H9 (cell line): ENCODE data around the gene RAC2. TPM values are rescaled to one million over a fixed set of nuclear protein-coding genes. Genes with fewer than 3 reads are reported as not detected.

Source experiments
- DNase-seq: peaks from one replicate; pipeline ENCODE4 v3.0.0-alpha.2; 2017
- H2AFZ ChIP-seq: one replicate; pipeline ENCODE4 v1.6.1; 2013; ENCODE audit warnings: mild to moderate bottlenecking, low read length, control low read depth, moderate library complexity
- H2AK5ac ChIP-seq: 2 replicates; pipeline ENCODE4 v1.6.1; 2013; ENCODE audit warnings: low read length, control low read depth, mixed read lengths; ENCODE audit not compliant: insufficient read length
- H2BK120ac ChIP-seq: one replicate; pipeline ENCODE4 v1.6.1; 2013; ENCODE audit warnings: low read depth, mild to moderate bottlenecking, low read length, control low read depth, inconsistent platforms; ENCODE audit not compliant: poor library complexity, severe bottlenecking
- H2BK12ac ChIP-seq: 2 replicates; pipeline ENCODE4 v1.6.1; 2013; ENCODE audit warnings: low read length, control low read depth, mixed read lengths, low read depth; ENCODE audit not compliant: insufficient read length
- H2BK15ac ChIP-seq: 2 replicates; pipeline ENCODE4 v1.6.1; 2013; ENCODE audit warnings: low read depth, low read length, control low read depth
- H2BK20ac ChIP-seq: one replicate; pipeline ENCODE4 v1.6.1; 2013; ENCODE audit warnings: low read depth, mild to moderate bottlenecking, low read length, control low read depth, inconsistent platforms; ENCODE audit not compliant: poor library complexity, severe bottlenecking
- H2BK5ac ChIP-seq: 2 replicates; pipeline ENCODE4 v1.6.1; 2013; ENCODE audit warnings: low read length, control low read depth, mixed read lengths; ENCODE audit not compliant: insufficient read length
- H3K14ac ChIP-seq: 2 replicates; pipeline ENCODE4 v1.6.1; 2013; ENCODE audit warnings: low read length, control low read depth; ENCODE audit not compliant: insufficient read depth
- H3K18ac ChIP-seq: 2 replicates; pipeline ENCODE4 v1.6.1; 2013; ENCODE audit warnings: low read depth, mild to moderate bottlenecking, mixed read lengths, low read length, control low read depth; ENCODE audit not compliant: insufficient read length
- H3K23ac ChIP-seq: 2 replicates; pipeline ENCODE4 v1.6.1; 2013; ENCODE audit warnings: low read length, control low read depth, mixed read lengths, low read depth; ENCODE audit not compliant: insufficient read length
- H3K23me2 ChIP-seq: 2 replicates; pipeline ENCODE4 v1.6.1; 2013; ENCODE audit warnings: low read depth, mild to moderate bottlenecking, mixed read lengths, low read length, control low read depth; ENCODE audit not compliant: insufficient read length, poor library complexity, severe bottlenecking
- H3K27ac ChIP-seq: 2 replicates; pipeline ENCODE4 v1.5.1; 2013; ENCODE audit warnings: low read length, control low read depth, mixed read lengths, low read depth; ENCODE audit not compliant: insufficient read length
- H3K27me3 ChIP-seq: 2 replicates; pipeline ENCODE4 v1.6.1; 2013; ENCODE audit warnings: low read length, control low read depth, inconsistent platforms; ENCODE audit not compliant: insufficient read depth
- H3K4ac ChIP-seq: 2 replicates; pipeline ENCODE4 v1.6.1; 2013; ENCODE audit warnings: low read depth, mild to moderate bottlenecking, control low read depth, inconsistent platforms, low read length, moderate library complexity
- H3K4me1 ChIP-seq: 2 replicates; pipeline ENCODE4 v1.6.1; 2013; ENCODE audit warnings: low read length, control low read depth, inconsistent platforms; ENCODE audit not compliant: insufficient read depth
- H3K4me2 ChIP-seq: 2 replicates; pipeline ENCODE4 v1.6.1; 2013; ENCODE audit warnings: low read length, control low read depth, mixed read lengths; ENCODE audit not compliant: insufficient read length, insufficient read depth
- H3K56ac ChIP-seq: 2 replicates; pipeline ENCODE4 v1.6.1; 2013; ENCODE audit warnings: low read depth, mild to moderate bottlenecking, mixed read lengths, low read length, control low read depth; ENCODE audit not compliant: insufficient read length
- H3K79me1 ChIP-seq: 2 replicates; pipeline ENCODE4 v1.6.1; 2013; ENCODE audit warnings: low read depth, mild to moderate bottlenecking, moderate library complexity, low read length, control low read depth, inconsistent platforms; ENCODE audit not compliant: insufficient read depth, poor library complexity, severe bottlenecking
- H3K79me2 ChIP-seq: 2 replicates; pipeline ENCODE4 v1.6.1; 2013; ENCODE audit warnings: low read length, control low read depth, inconsistent platforms; ENCODE audit not compliant: insufficient read depth
- H3K9ac ChIP-seq: 2 replicates; pipeline ENCODE4 v1.6.1; 2013; ENCODE audit warnings: low read length, control low read depth, mixed read lengths; ENCODE audit not compliant: insufficient read length; ENCODE audit errors: extremely low read depth
- H3K9me3 ChIP-seq: one replicate; pipeline ENCODE4 v1.6.1; 2013; ENCODE audit warnings: low read depth, low read length, inconsistent platforms; ENCODE audit not compliant: control insufficient read depth
- H3T11ph ChIP-seq: one replicate; pipeline ENCODE4 v1.6.1; 2013; ENCODE audit warnings: mild to moderate bottlenecking, low read length, control low read depth, inconsistent platforms
- H4K20me1 ChIP-seq: one replicate; pipeline ENCODE4 v1.6.1; 2013; ENCODE audit not compliant: control insufficient read depth, insufficient read length, insufficient read depth
- H4K5ac ChIP-seq: 2 replicates; pipeline ENCODE4 v1.6.1; 2013; ENCODE audit warnings: low read depth, mild to moderate bottlenecking, mixed read lengths, low read length, control low read depth; ENCODE audit not compliant: insufficient read length
- H4K8ac ChIP-seq: replicated peaks from 2 replicates; pipeline ENCODE4 v1.6.1; 2013; ENCODE audit warnings: low read length, control low read depth, mixed read lengths, low read depth; ENCODE audit not compliant: insufficient read length
- H4K91ac ChIP-seq: 2 replicates; pipeline ENCODE4 v1.6.1; 2013; ENCODE audit warnings: low read depth, mild to moderate bottlenecking, moderate library complexity, mixed read lengths, low read length, control low read depth; ENCODE audit not compliant: insufficient read length
- H3K27ac Mint-ChIP-seq, 3 experiments: 2 replicates in 2 of 3; 3 replicates in 1 of 3; pipeline ENCODE4 v1.8.0; 2020 to 2021; ENCODE audit warnings: mixed read lengths in 3 of 3, mild to moderate bottlenecking in 1 of 3, moderate library complexity in 1 of 3
- H3K27me3 Mint-ChIP-seq: 2 replicates; pipeline ENCODE4 v1.8.0; 2021; ENCODE audit warnings: low read depth, mild to moderate bottlenecking, moderate library complexity, mixed read lengths
- H3K36me3 Mint-ChIP-seq, 3 experiments: 2 replicates in 2 of 3; 3 replicates in 1 of 3; pipeline ENCODE4 v1.8.0; 2020 to 2021; ENCODE audit warnings: low read depth in 3 of 3, mixed read lengths in 3 of 3; ENCODE audit not compliant: insufficient read depth in 1 of 3
- H3K4me1 Mint-ChIP-seq, 2 experiments: 2 replicates each; pipeline ENCODE4 v1.8.0; 2020; ENCODE audit warnings: mixed read lengths in 2 of 2
- H3K4me3 Mint-ChIP-seq, 2 experiments: 2 replicates in 1 of 2; 3 replicates in 1 of 2; pipeline ENCODE4 v1.8.0; 2020 to 2021; ENCODE audit warnings: mild to moderate bottlenecking in 2 of 2, mixed read lengths in 2 of 2, moderate library complexity in 1 of 2
- H3K9me3 Mint-ChIP-seq, 2 experiments: 2 replicates in 1 of 2; 3 replicates in 1 of 2; pipeline ENCODE4 v1.8.0; 2020; ENCODE audit warnings: mild to moderate bottlenecking in 2 of 2, mixed read lengths in 2 of 2, moderate library complexity in 1 of 2
- WGBS: extraction: QIAGEN DNeasy Blood & Tissue Kit; methylation state at CpG from one replicate; pipeline ENCODE4 v1.1.7; 2013; ENCODE audit warnings: missing lambda C conversion rate, low lambda C conversion rate, mixed read lengths; ENCODE audit not compliant: insufficient read length; ENCODE audit errors: extremely low coverage; 5-methylcytosine and 5-hydroxymethylcytosine counted together
- total RNA-seq: library from RNA; stranded (reverse); gene quantifications from 2 replicates; pipeline ENCODE4 v1.2.1, GENCODE V29; 2021
- TF ChIP-seq, protein P1 (sequence below): fragments of 200-600 bp; sonication (generic); conservative IDR thresholded peaks from 3 replicates; pipeline ENCODE4 v1.8.0; 2021; ENCODE audit warnings: antibody characterized with exemption, mild to moderate bottlenecking

RAC2 gene
- total RNA-seq, 1 experiment from 2014 or later: 2.8 TPM

DNA sequence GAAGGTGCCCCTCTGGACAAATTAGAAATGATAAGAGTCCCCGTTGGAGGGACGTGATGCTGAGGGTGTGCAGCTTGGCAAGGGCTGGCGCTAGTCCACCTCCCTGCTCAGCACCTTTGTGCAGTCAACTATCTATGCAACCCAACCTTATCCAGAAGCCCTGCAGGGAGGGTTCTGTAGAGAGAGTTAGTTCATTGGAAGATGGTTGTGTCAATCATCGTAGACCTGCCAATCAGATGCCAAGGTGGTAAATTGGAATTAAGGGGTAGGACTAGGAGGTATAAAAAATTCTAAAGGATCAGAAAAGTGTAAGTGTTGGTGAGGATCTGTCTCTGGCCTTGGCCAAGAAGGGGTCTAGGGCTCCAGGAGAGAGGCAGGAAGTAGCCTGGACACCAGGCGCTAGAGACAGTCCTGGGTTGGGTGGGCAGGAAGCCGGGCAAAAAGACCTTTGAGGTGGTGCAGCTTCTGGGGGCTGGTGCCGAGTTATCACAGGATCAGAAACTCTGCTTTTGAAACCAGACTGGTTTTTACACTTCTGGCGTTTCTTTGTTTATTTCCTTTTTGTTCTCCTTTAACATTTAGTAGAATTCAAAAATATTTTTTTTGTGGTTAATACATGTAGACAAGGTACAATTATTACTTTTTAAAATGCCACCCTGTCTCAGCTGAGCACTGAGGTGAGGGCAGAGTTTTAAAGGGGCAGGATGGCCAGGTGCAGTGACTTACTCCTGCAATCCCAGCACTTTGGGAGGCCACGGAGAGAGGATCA, 57.7 kb downstream of the RAC2 start:
- H3K27ac Mint-ChIP-seq: peak overlapping the region in 2 of 3 experiments; percentile 2 to 72; a peak in 3 of 7 replicates
- H3K4me1 ChIP-seq: peaks cover 5% of the 10 kb centered on the region
- H4K20me1 ChIP-seq: no peaks in the 10 kb centered on the region
- H3K27me3 ChIP-seq: no peaks in the 10 kb centered on the region
- no peak overlapping the region for H4K91ac ChIP-seq
- H3K18ac ChIP-seq: no peak overlapping the region
- H3K9me3 ChIP-seq: no peaks in the 10 kb centered on the region
- no peaks in the 10 kb centered on the region for H3K79me1 ChIP-seq
- H4K5ac ChIP-seq: no peak overlapping the region
- no peak overlapping the region for H3K27ac ChIP-seq
- H2BK120ac ChIP-seq: no peak overlapping the region
- H2BK20ac ChIP-seq: no peak overlapping the region
- no peak overlapping the region for H4K8ac ChIP-seq
- no peak overlapping the region for H3K14ac ChIP-seq
- H2AK5ac ChIP-seq: no peak overlapping the region
- H3K9ac ChIP-seq: no peak overlapping the region
- no peaks in the 10 kb centered on the region for H3K79me2 ChIP-seq
- no peak overlapping the region for H3K4me2 ChIP-seq
- peaks cover 9% of the 10 kb centered on the region for H3K23me2 ChIP-seq
- no peaks in the 10 kb centered on the region; the same call in 1 of the 2 replicates for H3K27me3 Mint-ChIP-seq
- peak; percentile 66 for DNase-seq
- H3K4me1 Mint-ChIP-seq: peaks cover 29 to 46% of the 10 kb centered on the region in 2 experiments
- H3K4ac ChIP-seq: no peak overlapping the region
- TF ChIP-seq, protein P1, sequence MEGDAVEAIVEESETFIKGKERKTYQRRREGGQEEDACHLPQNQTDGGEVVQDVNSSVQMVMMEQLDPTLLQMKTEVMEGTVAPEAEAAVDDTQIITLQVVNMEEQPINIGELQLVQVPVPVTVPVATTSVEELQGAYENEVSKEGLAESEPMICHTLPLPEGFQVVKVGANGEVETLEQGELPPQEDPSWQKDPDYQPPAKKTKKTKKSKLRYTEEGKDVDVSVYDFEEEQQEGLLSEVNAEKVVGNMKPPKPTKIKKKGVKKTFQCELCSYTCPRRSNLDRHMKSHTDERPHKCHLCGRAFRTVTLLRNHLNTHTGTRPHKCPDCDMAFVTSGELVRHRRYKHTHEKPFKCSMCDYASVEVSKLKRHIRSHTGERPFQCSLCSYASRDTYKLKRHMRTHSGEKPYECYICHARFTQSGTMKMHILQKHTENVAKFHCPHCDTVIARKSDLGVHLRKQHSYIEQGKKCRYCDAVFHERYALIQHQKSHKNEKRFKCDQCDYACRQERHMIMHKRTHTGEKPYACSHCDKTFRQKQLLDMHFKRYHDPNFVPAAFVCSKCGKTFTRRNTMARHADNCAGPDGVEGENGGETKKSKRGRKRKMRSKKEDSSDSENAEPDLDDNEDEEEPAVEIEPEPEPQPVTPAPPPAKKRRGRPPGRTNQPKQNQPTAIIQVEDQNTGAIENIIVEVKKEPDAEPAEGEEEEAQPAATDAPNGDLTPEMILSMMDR: no peak
- no peak overlapping the region for H3K23ac ChIP-seq
- no peak overlapping the region for H2BK12ac ChIP-seq
- H3K9me3 Mint-ChIP-seq: peaks cover 0 to 6% of the 10 kb centered on the region in 2 experiments; a peak in 3 of 5 replicates
- WGBS: no CpG with 5 or more reads among the region's 9 CpGs
- H2BK5ac ChIP-seq: no peak overlapping the region
- H2BK15ac ChIP-seq: no peak overlapping the region
- H3K36me3 Mint-ChIP-seq: peaks cover 7 to 12% (median 8%) of the 10 kb centered on the region in 3 experiments; a peak in 4 of 7 replicates
- no peak overlapping the region for H3K56ac ChIP-seq
- peak overlapping the region; percentile 22 to 38; a peak in 4 of 5 replicates for H3K4me3 Mint-ChIP-seq
- H2AFZ ChIP-seq: no peak overlapping the region
- no peak overlapping the region for H3T11ph ChIP-seq
